Esophagus muscularis mucosa (tissue), 4 donors: ENCODE data around the gene APELA. TPM values are rescaled to one million over a fixed set of nuclear protein-coding genes. Genes with fewer than 3 reads are reported as not detected.

Source experiments
- DNase-seq: peaks from one replicate; pipeline ENCODE4 v3.0.0-alpha.2; 2017; ENCODE audit errors: extremely low spot score
- H3K27ac ChIP-seq, 4 donors: fragments of 200-600 bp; sonication (generic); replicated peaks in 1 of 4; 1 replicate in 3 of 4; 2 replicates in 1 of 4; pipeline ENCODE4 v1.5.1; 2016 to 2019; ENCODE audit warnings: mild to moderate bottlenecking in 1 of 4
- H3K27me3 ChIP-seq, 4 donors: fragments of 200-600 bp; sonication (generic); one replicate each; pipeline versions ENCODE4 v1.5.1 to v1.6.0; 2016 to 2019
- H3K36me3 ChIP-seq, 4 donors: fragments of 200-600 bp; sonication (generic); one replicate each; pipeline ENCODE4 v1.5.1; 2016 to 2019
- H3K4me1 ChIP-seq, 4 donors: fragments of 200-600 bp; sonication (generic); one replicate each; pipeline ENCODE4 v1.5.1; 2016 to 2019
- H3K4me3 ChIP-seq, 4 donors: fragments of 200-600 bp; sonication (generic); 1 replicate in 2 of 4; 2 replicates in 2 of 4; pipeline ENCODE4 v1.5.1; 2016 to 2019; ENCODE audit warnings: mild to moderate bottlenecking in 4 of 4, moderate library complexity in 1 of 4
- H3K9me3 ChIP-seq, 4 donors: fragments of 200-600 bp; sonication (generic); 1 replicate in 3 of 4; 2 replicates in 1 of 4; pipeline ENCODE4 v1.5.1; 2016 to 2019
- EP300 ChIP-seq: sonication (generic); formaldehyde crosslinking; IDR thresholded peaks from one replicate; pipeline ENCODE4 v1.6.1; 2017; ENCODE audit warnings: antibody characterized with exemption
- POLR2A ChIP-seq: fragments of 450-650 bp; IDR thresholded peaks from one replicate; pipeline ENCODE4 v1.6.1; 2017; ENCODE audit warnings: antibody characterized with exemption, moderate library complexity, mild to moderate bottlenecking, low read depth
- POLR2AphosphoS5 ChIP-seq, 2 donors: sonication (generic); formaldehyde crosslinking; IDR thresholded peaks; one replicate each; pipeline ENCODE4 v1.6.1; 2017; ENCODE audit warnings: antibody characterized with exemption in 2 of 2
- WGBS: methylation state at CpG from one replicate; pipeline ENCODE4 v1.1.5; 2018; 5-methylcytosine and 5-hydroxymethylcytosine counted together
- intact Hi-C: fragments of 100-400 bp; cut with DNase I; formaldehyde crosslinking; loops from one replicate; pipeline ENCODE4 v1.15.1; 2023
- total RNA-seq, 4 donors: library from RNA; depleted of rRNA; stranded (reverse); fragments of >200 nt; gene quantifications; one replicate each; pipeline versions ENCODE4 v1.1.0 to v1.2.1, GENCODE V29; 2016
- TF ChIP-seq, protein P1 (sequence below), 3 experiments: fragments of 200-600 bp in 2 of 3; fragments of 450-650 bp in 1 of 3; sonication (generic) in 2 of 3; IDR thresholded peaks; one replicate each; pipeline ENCODE4 v1.5.1; 2017 to 2019; ENCODE audit warnings: antibody characterized with exemption in 3 of 3, mild to moderate bottlenecking in 2 of 3, moderate library complexity in 1 of 3

APELA gene
- total RNA-seq, 4 donors from 2014 or later, result not detected

DNA sequence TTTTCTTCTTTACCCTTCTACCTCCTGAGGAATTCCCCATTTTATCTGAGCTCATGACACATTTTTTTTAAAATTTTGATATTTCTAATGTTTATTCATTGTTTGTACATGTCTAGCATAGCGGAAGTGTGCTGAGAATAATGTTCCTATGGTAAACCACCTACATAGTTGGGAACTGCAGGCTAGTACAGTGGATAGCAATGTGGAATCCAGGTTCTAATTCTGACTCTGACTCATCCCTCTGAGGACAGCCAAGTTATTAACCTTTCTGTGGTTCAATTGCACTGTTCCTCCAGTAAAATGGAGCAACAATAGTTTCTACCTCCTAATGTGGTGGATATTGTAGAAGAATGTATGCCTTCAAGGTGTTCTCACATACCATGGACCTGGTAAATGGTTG is 20.6 kb upstream of the APELA start:
- Histone ChIP-seq H3K27ac (no peak overlapping the region), H3K4me1 (no peaks in the 10 kb centered on the region), H3K27me3 (no peaks in the 10 kb centered on the region), H3K9me3 (no peaks in the 10 kb centered on the region), H3K4me3 (no peak overlapping the region), H3K36me3 (no peaks in the 10 kb centered on the region)
- TF ChIP-seq POLR2AphosphoS5 (IDR thresholded peaks at IDR 0.05), result no peak
- TF ChIP-seq, protein P1, sequence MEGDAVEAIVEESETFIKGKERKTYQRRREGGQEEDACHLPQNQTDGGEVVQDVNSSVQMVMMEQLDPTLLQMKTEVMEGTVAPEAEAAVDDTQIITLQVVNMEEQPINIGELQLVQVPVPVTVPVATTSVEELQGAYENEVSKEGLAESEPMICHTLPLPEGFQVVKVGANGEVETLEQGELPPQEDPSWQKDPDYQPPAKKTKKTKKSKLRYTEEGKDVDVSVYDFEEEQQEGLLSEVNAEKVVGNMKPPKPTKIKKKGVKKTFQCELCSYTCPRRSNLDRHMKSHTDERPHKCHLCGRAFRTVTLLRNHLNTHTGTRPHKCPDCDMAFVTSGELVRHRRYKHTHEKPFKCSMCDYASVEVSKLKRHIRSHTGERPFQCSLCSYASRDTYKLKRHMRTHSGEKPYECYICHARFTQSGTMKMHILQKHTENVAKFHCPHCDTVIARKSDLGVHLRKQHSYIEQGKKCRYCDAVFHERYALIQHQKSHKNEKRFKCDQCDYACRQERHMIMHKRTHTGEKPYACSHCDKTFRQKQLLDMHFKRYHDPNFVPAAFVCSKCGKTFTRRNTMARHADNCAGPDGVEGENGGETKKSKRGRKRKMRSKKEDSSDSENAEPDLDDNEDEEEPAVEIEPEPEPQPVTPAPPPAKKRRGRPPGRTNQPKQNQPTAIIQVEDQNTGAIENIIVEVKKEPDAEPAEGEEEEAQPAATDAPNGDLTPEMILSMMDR (IDR thresholded peaks at IDR 0.05), result no peak
- TF ChIP-seq EP300, result no peak
- TF ChIP-seq POLR2A, result no peak
- DNase-seq, result no peak
- intact Hi-C loops, result no loop called here
- WGBS, result 79% methylated on average over 1 of the region's 1 CpG

- WGBS, result 13% methylated on average over 3 of the region's 3 CpGs
- no peak overlapping the region for H3K27ac ChIP-seq
These were observed 10.0 kb upstream of the APELA start for GRCh38 chr4:164866817-164867490.

GRCh38 chr4:164871673-164872072 is 5.3 kb upstream of the APELA start:
- no peak overlapping the region for H3K4me3 ChIP-seq
- H3K27ac ChIP-seq, result no peak overlapping the region
- no peaks in the 10 kb centered on the region for H3K36me3 ChIP-seq
- no peaks in the 10 kb centered on the region for H3K27me3 ChIP-seq
- H3K4me1 ChIP-seq, result no peaks in the 10 kb centered on the region
- WGBS, result 94% methylated on average over 4 of the region's 4 CpGs
- H3K9me3 ChIP-seq, result no peaks in the 10 kb centered on the region
- intact Hi-C loops, result no loop called here
- no peak for DNase-seq
- TF ChIP-seq, protein P1 (IDR thresholded peaks at IDR 0.05), result no peak
- TF ChIP-seq POLR2A, result no peak
- no peak for TF ChIP-seq POLR2AphosphoS5 (IDR thresholded peaks at IDR 0.05)
- no peak for TF ChIP-seq EP300

More at GRCh38 chr4:164866817-164867490, 10.0 kb upstream of the APELA start:
- no peak for DNase-seq
- TF ChIP-seq EP300, result no peak
- TF ChIP-seq, protein P1 (IDR thresholded peaks at IDR 0.05), result no peak
- no peaks in the 10 kb centered on the region for H3K9me3 ChIP-seq
- intact Hi-C loops, result no loop called here
- no peaks in the 10 kb centered on the region for H3K4me1 ChIP-seq
- no peaks in the 10 kb centered on the region for H3K27me3 ChIP-seq
- no peak overlapping the region for H3K4me3 ChIP-seq
- H3K36me3 ChIP-seq, result no peaks in the 10 kb centered on the region

DNA sequence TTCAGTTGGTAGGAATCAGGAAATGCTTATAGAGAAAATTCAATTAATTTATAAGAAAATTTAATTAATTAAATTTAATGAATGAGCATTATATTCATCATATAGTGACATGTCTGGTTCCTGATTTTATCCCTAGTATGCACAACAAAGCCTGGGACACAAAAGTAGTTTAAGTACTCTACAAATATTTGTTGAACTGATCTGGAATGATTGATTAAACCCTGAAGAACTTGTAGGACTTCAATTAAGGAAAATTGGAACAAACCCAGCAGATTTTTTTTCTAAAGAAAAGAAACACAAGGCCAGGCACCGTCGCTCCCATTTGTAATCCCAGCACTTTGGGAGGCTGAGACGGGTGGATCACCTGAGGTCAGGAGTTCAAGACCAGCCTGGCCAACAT is 4.5 kb upstream of the APELA start:
- intact Hi-C loops, result no loop called here
- no peaks in the 10 kb centered on the region for H3K9me3 ChIP-seq
- DNase-seq, result no peak

More for the DNA sequence above, 4.5 kb upstream of the APELA start:
- H3K4me3 ChIP-seq, result no peak overlapping the region
- no peak overlapping the region for H3K27ac ChIP-seq
- TF ChIP-seq EP300 (no peak), POLR2A (no peak), POLR2AphosphoS5 (IDR thresholded peaks at IDR 0.05) (no peak)
- TF ChIP-seq, protein P1 (IDR thresholded peaks at IDR 0.05), result no peak
- 54% methylated on average over 3 of the region's 3 CpGs for WGBS
- no peaks in the 10 kb centered on the region for H3K27me3 ChIP-seq
- no peaks in the 10 kb centered on the region for H3K4me1 ChIP-seq
- H3K36me3 ChIP-seq, result no peaks in the 10 kb centered on the region
